ENCODE data around the gene NRXN3.
"Not testable (repeated sequence)": the region's sequence is repeated elsewhere in the genome, so short reads cannot be mapped to it uniquely, and the experiment has no call there.

NRXN3 gene

DNA sequence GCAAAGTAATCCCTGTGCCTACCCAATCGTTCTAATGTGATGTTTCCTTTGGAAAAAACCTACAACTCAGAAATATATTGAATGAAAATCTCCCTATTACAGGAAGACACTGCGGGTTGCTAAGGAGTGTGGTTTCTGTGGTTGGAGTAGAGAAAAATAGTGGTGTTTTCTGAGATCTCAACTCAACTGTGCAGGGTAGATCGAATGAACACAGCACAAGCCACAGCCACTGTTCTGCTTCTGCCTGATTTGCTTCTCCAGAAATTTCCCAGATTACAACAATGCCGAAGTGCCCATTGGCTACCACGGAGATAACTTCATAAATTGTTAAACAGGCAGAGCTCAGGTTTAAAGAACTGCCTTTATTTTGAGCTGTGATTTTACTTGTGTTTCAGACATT is 1560.8 kb downstream of the NRXN3 start:
- no peak for DNase-seq

DNA sequence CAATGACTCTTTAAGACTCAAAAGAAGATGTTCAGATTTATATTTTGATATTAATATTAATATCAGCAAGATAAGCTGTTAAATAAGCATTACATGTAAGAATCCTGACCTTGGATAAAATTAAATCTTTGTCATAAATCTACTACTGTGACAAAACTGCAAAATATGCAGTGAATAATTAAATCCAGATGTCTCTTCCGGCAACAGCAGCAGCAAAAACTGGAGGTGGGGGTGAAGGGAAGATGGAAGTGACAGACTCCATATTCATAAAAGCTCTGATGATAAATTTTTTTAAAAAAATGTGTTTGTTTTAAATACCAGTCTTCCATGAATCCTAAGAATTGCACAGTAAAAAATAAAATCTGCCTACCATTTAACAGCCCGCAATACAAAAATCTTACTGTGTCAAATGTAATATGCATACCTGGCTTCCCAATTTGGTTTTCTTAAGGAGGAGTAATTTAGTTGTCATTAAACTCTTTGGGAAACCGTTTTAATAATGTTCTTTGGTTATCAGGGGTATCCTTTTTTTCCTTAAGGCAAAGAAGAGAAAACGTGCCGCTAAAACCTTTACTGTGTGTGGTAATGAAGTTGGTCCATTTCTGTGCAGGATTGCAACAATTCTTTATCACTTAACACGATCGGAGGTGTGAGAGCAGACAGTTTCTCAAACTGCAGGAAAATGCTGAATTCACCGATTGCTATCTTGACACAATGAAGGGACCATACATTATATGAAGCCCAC is 1562.9 kb downstream of the NRXN3 start:
- no peak for DNase-seq

DNA sequence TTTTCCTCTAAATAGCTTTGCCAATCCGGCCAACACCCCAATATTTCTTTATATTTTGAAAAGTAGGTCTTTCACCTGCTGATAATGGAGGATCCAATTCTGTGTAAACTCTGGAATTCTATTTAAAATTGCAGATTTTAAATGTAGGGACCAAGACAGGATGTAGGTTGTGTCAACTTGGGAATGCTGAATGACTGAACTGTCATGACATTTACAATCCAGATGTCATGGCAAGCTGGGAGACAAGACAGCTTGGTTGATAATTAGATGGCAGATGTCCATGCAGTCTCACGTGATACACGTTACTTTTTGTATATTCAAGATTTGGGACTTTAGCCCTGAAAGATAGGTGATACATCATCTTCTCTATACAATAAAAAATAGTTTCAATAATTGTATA is 1564.0 kb downstream of the NRXN3 start:
- DNase-seq: no peak

DNA sequence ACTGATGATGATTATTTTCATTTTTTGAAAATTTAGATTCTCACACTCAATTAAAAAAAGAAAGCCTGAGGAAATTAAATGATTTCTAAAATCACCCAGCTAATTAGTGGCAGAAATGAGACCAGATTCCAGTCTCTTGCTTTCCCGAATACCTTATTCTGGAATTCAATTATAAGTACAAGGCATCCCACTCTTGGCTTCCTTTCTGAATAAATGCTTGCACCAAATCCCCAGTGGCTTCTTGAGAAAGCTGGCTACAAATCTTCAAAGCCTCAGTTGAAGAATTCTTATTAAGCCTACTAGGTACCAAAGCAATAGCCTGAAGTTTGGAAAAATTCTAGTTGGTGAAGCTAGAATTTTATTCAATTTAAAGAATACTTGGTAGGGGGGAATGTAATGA is 1564.5 kb downstream of the NRXN3 start:
- DNase-seq: no peak

DNA sequence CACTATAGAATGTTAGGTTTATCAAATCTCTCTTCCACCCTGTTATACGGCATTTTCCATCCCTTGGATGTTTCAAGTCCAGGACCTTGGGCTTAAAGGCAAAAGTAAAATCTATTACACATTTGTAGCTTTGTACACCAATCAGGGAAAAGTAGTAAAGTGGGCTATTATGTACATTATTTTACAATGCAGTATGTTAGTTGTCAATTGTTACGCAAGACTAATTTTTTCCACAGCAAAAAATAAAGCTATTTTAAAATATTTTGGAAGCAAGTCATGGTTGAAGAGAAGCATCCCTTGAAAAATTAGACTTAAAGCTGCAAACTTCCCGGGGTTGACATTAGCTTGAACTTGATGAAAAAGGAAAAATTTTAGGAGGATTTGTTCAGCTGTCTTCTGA is 1564.9 kb downstream of the NRXN3 start:
- no peak for DNase-seq

DNA sequence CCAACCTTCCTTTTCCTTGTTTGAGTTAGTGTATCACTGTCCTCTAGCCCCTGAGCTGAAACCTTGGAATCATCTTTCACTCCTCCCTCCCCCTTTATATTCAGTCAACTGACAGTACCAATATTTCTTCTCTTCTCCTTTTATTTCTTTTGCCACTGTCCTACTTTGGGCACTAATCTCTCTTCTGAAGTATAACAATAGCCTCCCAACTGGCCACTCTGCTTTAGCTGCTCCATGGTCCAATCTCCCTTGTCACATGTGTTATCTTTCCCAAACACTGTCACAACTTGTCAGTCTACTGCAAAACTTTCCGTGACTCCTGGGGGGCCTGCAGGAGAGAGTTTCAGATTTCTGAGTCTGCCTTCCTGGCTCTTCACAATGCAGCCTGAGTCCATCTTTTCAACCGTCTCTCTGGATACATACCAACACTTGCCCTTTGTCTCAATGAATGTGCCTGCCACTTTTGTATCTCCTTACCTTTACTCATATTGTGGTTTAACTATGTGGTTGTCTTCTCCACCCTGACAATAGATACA is 1570.0 kb downstream of the NRXN3 start:
- no peak for DNase-seq

DNA sequence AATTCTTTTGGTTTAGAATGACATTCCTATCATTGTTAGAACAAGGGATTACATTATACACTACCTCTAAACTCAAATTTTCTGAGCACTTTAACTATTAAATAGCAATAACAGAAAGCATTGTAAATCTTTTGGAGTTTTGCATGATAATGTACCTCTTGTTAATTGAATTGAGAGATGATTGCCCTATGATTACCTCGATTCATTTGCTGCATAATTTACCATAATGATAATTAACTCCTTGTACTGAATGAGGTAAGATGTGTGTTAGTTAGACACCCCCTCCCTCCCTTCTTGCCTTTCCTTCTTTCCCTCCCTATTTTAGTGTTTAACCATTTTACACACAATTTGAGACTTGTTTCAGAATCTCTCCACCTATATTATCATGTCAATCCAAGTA is 1572.0 kb downstream of the NRXN3 start:
- no peak for DNase-seq

DNA sequence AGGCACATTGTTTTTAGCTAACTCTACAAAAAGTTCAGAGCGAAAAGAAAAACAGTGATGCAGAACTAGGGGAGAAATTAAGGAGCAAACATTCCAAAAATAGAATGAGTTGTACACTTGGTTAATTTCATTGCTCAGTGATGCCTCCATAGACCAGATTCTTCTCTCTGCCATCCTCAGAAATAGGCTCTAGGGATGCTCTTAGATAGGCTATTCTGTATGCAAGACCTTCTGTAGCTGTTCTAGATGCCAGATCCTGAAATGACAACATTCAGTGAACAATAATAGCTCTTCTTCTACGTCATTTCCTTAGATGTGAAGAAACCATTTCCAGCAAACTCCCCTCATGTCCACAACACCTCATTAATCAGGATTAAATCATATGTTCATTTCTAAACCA is 1574.9 kb downstream of the NRXN3 start:
- no peak for DNase-seq

DNA sequence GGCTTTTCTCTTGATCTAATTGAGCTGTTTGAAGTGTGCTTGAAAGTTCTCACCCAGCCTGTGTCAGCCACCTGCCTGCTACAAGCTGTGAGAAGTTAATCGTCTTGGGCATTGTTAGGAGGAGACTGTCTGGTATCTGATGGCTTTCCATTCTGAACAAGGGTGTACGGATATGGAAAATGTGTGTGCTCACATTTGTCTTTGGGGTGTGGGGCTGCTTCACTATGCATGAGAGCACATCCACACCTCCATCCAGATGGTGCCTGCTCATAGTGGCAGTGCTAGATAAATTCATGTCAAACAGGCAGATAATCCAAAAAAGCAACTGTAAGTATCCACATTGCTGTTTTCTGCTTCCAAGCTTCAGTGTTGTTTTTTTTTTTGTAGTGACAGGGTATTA is 1578.9 kb downstream of the NRXN3 start:
- no peak for DNase-seq

DNA sequence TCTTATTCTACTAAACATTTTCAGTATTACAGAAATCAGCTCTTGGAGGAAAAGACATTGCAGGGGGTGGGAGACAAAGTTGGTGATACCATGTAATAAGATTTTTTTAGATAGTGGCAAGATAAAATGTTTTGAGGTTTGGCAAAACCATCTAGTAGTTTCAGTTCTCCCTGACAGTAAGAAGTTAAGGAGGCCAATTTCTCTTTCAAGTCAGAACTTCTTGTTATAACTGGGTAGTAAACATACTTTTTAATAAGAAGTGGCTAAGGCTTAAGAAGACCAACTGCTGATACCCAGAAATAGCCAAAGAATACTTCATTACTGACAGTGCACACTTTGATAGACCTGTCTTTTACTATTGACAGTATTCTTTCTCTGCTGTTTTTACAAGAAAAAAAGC is 1588.8 kb downstream of the NRXN3 start:
- DNase-seq: no peak

DNA sequence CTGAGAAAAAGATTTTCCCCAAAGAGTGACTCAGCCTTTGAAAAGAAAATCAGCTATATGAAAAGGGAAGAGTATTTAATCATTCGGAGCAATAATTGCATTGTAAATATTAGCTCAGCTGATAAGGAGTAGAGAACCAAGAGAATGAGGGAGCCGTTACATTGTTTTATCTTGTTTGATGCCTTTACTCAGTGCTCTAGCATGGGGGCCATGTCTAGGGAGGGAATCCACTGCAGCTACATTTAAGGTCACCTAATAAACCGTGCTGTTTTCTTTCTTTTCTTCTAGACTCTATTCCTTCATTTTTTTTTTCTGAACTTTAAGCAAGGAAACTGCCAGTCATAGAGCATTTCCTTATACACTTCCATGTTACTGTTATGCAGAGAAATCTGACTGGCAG is 1594.2 kb downstream of the NRXN3 start:
- DNase-seq: no peak

DNA sequence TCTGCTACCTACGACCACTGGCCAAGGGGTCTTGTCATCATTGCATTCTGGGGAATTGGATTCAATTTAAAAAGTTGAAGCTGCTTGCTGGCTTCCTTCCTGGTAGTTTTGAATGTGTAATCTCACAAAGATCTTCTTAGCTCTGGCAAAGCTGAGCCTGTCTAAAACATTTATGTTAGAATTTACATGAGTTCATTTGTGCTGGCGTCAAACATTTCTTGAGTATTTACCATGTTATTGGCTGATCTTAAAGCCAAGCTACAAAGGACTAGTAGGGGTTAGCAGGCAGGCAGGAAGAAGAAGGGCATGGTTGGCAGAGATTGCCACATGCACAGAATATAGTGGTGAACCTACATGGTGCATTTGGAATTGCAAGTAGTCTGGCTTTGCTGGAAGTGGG is 1596.3 kb downstream of the NRXN3 start:
- DNase-seq: no peak

DNA sequence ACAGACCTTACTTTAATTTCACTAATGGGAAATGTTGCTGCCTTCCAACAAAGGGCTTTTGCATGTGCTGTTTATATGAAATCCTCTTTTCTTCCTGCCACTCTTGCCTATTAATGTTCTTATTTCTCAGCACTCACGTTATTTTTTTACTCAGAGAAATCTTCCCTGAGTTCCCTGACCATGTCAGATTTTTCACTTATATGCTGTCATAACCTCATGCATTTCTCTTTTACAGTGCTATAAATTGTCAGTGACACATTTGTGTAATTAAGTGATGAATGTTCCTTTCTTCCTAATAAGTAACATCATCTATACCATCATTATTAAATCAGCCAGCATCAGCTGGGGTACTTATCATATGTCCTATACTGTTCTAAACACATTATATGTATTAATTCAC is 1597.1 kb downstream of the NRXN3 start:
- no peak for DNase-seq

DNA sequence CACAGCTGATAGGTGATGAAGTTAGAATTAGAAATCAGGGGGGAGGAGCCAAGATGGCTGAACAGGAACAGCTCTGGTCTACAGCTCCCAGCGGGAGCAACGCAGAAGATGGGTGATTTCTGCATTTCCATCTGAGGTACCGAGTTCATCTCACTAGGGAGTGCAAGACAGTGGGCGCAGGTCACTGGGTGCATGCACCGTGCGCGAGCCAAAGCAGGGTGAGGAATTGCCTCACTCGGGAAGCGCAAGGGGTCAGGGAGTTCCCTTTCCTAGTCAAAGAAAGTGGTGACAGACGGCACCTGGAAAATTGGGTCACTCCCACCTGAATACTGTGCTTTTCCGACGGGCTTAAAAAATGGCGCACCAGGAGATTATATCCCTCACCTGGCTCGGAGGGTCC is 1597.5 kb downstream of the NRXN3 start:
- not testable (repeated sequence) for DNase-seq

DNA sequence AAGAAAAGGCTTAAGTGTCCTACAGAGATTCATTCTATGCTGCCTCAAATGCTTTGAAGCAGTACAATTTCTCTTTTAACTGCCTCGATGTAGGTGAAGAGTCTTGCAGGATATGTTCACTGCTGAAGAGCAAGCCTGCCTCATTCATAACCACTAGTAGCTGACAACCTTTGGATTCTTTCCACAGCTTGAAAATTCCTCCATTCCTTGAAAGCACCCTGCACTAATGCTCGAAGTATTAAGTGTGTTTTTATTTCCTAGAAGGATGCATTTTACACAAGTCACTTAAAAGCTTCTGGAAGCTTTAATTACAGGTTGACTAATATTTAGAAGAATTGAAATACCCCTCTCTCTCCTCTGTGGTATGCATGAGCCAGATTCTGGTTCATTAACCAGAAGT is 1611.7 kb downstream of the NRXN3 start:
- no peak for DNase-seq

DNA sequence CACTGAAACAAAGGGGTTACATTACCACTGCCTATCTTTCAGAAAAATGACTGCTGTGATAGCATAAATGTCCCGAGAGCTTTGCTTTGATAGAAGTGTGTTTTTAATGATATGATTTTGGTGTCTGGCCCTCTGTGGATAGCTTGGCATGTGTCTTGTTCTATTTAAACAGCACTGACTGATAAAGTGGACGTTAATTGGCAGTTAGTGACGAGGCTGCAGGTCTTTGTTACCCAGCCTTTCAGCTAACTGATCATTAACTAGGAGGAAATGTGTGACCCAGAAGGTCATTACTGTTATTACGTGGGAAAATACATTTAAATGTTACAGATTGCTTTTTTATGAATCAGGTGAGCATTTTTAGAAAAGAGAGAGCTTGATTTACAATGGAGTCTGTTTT is 1612.9 kb downstream of the NRXN3 start:
- no peak for DNase-seq

DNA sequence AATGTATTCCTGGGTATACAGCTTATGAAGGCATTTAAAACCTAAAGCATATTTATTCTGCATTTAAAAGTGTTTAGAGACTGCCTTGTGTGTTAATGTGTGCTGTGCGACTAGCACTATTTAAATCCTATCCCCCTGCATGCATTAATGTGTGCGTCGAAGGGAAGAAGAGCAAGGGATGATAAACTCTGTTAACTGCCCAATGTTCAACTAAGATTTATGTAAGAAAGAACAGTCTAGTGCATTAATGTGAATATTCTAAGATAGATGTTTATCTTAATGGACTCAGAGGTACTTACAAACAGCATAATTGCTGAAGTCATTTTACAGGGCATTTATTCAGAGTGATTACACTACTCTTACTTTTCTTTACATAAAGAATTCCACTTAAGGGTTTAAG is 1616.3 kb downstream of the NRXN3 start:
- no peak for DNase-seq

DNA sequence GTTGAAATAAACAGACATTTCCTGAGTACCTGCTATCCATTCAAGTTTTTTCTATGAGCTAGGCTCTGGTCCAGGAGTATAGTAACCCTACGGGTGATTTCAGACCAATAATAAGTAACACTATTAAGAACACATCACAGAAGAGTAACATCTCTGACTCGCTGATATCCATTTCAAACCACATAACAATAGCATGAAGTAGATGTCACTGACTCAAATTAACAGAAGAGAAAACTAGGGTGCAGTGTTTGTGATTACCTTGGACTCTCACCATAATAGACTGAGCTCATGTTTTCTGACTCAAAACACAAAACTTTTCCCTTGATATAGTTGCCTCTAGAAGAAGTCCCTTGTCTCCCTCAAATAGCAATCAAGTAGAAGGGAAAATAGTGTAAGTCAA is 1618.2 kb downstream of the NRXN3 start:
- no peak for DNase-seq

DNA sequence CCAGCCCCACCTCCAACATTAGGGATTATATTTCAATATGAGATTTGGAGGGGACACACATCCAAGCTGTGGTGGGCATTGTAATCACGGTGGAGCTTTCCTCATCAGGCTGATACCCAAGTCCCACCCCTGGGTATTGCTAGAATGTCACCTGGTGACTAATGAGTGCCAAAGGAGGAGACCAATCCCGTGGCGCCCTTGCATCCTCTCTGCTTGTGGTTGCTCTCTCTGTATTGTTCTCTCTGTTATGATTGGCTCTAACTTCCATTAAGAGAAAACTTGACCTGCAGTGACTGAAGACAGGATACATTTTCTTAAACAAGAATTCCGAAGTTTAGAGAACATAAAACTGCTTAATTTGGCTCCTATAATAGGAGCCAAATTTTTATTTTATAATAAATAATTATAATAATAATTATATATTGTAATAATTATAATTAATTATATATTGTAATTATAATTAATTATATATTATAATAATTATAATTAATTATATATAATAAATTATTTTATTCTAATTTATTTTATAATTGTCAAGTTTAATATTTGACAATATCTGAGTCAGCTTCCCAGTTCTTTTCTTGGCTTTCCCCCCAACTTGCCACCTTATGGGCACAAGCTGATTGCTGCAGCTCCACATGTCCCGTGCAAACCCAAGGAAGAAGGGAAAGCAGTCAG is 1621.0 kb downstream of the NRXN3 start:
- DNase-seq: no peak

DNA sequence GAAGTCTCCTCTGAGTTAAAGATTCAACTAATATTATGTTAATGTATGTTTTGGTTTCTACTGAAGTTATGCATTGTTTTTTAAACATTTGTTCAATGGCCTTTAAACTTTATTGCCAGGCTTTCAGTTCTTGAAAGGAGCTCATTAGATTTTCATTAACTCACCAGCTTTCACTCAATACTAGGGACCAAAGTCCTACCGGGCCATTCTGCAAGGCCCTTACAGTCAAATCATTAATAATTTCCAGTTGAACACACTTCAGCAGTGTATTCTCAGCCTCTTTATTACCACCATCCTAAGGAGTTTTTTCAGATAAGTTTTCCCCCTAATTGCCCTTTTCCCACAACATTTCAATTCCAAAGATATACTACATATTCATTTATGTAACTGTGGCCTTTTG is 1631.9 kb downstream of the NRXN3 start:
- no peak for DNase-seq

DNA sequence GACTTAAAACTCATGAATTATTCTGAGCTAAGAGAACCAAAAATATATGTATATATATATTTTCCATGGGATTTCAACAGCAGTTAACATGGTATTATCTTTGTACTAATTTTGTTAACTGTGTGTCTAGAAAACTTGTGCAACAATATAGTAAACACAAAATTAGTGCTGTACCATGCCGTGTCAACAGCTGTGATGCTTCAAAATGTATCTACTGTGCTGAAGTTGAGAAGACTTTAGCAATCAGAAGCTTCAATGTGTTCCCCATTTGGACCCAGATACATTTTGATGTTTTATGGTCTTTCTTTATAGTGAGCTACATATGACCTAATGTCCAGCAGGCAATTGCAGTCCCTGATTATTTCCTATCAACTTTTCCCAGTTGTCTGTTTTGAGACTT is 1635.5 kb downstream of the NRXN3 start:
- DNase-seq: no peak

DNA sequence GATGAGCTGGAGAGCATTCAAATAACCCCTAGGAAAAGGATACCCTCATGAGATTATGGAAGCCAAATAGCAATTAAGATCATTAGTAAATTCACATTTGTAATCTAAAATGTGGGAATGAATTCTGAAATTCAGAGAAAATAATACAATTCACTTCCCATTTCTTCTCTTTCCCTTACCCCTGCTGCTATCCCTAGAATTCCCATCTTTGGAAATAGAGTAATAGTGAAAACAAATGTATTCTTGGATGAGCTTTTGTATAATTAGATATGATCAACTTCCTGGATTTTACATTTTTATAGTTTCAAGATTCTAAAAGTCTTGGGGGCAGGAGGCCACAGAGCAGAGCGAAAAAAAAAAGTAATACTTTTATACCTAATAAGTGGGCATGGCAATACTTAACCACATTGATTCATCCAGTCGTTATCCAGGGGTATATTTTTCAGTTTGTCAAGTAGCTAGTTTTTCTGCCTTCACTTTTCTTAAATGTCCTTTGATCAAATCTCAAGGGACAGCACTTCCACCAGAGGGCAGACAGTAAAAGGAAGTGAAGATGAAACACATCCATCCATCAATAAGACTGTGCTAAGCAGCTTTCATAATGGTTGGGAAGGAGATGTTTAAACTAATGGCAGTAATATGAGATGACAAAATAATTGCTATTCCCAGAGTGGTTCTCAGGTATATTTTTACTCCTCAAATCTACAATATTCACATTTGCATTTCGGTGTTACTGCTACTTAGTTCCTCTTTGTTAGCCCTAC is 1639.9 kb downstream of the NRXN3 start:
- no peak for DNase-seq

DNA sequence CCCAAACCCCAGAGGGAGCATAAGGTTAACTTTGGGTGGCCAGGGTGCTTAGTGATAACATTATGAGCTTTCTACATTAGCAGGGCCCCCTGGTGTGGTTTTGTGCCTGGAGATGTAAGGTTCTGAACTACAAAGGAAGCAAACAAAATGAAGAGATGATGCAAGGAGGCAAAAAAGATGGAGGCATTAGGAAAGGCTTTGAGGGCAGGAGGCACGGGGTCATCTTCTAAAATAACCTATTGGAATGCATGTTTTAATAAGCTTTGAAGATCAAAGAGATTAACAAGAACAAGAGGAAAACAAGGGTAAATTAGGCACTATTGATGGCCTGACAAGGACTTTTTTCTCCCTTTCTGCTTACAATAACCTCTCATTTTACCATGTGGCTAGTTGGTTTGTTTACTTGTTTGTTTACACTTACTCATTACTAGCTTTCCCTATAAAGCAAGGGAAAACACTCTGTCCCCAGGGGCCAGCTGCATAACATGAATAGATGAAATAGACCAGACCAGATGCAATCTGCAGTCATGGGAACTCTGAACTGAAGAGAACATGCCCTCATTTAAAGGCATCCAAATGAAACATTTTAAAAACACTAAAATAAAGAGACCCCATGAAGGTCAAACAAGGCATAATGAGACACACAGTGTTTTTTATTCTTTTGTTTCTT is 1650.8 kb downstream of the NRXN3 start:
- DNase-seq: no peak
